ENCODE data around the gene POLD2.

POLD2 gene

GRCh38 chr7:44108768-44109750 is 14.3 kb downstream of the POLD2 start:
- no peak overlapping the region for H3K27ac ChIP-seq
- no peak for TF ChIP-seq CTCF (conservative IDR thresholded peaks at IDR 0.05)
- no peak for TF ChIP-seq ZFX (IDR thresholded peaks at IDR 0.05)

DNA sequence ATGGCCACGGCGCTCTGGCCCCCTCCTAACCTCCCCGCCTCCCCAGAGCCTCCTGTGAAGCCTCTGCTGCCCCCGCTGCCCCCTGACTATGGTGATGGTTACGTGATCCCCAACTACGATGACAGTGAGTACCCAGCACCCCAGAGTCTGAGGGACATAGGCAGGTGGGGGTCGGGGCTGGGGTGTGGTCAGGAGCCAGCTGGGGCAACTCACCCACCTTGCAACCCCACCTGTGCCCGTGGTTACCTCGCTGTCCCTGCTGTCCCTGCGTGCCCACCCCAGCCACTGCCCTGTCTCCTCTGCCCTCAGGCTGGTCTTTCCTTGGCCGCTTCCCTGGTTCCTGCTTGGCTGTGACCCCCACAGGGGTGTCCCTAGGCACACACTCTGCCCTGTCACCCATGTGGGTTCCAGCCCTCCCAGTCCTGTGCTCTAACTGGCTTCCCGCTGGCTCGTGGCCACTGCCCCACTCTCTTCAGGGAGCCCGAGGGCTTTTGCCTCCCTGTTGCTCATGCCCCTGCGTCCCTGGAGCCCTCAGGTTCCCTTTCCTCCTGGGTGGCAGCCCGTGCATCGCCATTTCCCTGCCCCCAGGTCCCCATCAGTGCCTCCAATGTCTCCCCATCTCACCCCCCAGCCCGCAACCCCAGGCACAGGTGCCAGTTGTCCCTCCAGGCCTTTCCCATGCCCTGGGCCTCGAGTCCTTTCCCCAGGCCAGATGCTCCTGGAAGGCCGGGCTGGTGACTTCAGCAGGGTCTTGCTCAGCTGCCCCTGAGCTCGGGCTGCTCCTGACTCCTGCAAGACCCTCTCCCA is 15.2 kb downstream of the POLD2 start:
- H3K27ac ChIP-seq: no peak overlapping the region
- TF ChIP-seq CTCF (conservative IDR thresholded peaks at IDR 0.05): no peak
- TF ChIP-seq ZFX (IDR thresholded peaks at IDR 0.05): no peak

DNA sequence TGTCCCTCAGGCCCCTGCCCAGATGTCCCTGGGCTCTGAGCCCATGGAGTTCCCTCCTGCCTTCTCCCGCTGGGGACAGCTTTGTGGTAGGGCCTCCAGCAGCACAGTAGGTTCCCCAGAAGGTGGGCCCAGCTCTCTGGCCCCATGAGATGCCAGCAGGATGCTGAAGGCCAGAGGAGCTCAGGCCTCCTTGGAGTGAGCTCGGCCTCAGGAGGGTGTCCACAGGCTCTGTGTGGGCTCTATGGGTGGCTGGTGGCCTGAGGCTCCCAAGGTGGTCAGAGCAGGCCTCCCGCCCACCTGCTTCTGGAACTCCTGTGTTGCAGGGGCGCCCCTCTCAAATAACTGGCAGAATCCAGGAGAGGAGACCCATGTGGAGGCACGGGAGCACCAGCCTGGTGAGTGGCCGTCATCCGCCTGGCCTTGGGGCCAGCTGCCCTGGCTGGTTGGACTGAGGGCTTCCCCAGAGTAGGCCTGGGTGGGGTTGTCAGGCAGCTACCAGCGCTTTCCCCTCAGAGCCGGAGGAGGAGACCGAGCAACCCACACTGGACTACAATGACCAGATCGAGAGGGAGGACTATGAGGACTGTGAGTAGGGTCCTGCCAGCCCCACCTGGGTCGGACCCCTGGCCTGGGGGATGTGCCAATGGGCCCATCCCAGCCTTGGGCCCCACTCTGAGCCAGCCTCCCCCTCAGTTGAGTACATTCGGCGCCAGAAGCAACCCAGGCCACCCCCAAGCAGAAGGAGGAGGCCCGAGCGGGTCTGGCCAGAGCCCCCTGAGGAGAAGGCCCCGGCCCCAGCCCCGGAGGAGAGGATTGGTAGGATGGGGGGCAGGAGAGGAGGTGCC is 16.0 kb downstream of the POLD2 start:
- no peak overlapping the region for H3K27ac ChIP-seq
- TF ChIP-seq CTCF (conservative IDR thresholded peaks at IDR 0.05): no peak
- no peak for TF ChIP-seq ZFX (IDR thresholded peaks at IDR 0.05)

- no peak overlapping the region for H3K27ac ChIP-seq
- no peak for TF ChIP-seq CTCF (conservative IDR thresholded peaks at IDR 0.05)
- no peak for TF ChIP-seq ZFX (IDR thresholded peaks at IDR 0.05)
Observed at GRCh38 chr7:44106311-44107065, 16.9 kb downstream of the POLD2 start.

GRCh38 chr7:44105832-44106231 is 17.5 kb downstream of the POLD2 start:
- TF ChIP-seq CTCF (conservative IDR thresholded peaks at IDR 0.05) (no peak), ZFX (IDR thresholded peaks at IDR 0.05) (no peak)
- H3K27ac ChIP-seq: no peak overlapping the region

DNA sequence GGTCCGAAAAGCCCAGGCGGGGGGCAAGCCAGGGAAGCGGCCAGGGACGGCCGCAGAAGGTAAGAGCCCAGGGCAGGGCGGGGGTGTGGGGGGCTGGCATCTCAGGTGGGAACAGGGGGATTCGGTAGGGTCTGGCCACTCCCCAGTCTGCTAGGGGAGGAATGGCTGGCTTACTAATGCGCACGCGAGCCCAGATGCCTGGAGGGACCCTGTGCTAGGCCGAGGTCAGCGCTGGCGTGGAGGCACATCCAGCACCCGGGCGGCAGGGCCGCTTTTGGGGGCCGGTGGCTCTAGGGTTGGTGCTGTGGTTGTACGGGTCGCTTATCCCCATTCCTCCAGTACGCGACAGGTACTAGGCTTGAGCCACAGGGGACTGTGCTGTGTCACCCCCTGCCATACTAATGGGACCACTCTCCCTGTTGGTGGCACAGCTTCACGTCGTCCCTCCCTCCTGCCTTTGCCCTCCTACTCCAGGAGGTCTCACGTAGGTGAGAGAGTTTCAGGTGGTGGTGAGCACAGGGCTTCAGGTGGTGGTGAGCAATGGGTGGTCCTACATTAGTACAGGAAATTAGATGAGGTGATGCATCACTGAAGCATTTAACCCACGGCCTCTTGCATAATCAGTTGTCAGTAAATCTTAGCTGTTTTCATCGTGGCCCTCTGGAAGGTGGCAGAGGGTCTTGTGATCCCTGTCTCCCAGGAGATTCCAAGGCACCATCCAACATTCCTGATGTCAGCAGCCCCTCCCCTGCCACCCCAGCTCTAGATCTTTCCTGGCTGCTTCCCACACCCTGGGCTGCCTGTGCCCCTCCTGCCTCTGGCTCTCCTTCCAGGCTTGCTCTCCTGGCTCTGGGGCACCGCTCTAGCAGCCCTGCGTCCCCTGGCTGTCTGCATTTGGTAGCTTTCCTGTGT is 18.2 kb downstream of the POLD2 start:
- H3K27ac ChIP-seq: no peak overlapping the region
- TF ChIP-seq CTCF (conservative IDR thresholded peaks at IDR 0.05) (no peak), ZFX (IDR thresholded peaks at IDR 0.05) (no peak)

All from C4-2B (cell line).